Putamen (tissue), 1 donor: Measurements from ENCODE around the gene LAMC2.
"Not testable (repeated sequence)": the region's sequence is repeated elsewhere in the genome, so short reads cannot be mapped to it uniquely, and the experiment has no call there.

Source experiments
- DNase-seq: peaks from one replicate; pipeline ENCODE4 v3.0.0-alpha.2; 2016; ENCODE audit warnings: low spot score

LAMC2 gene

DNA sequence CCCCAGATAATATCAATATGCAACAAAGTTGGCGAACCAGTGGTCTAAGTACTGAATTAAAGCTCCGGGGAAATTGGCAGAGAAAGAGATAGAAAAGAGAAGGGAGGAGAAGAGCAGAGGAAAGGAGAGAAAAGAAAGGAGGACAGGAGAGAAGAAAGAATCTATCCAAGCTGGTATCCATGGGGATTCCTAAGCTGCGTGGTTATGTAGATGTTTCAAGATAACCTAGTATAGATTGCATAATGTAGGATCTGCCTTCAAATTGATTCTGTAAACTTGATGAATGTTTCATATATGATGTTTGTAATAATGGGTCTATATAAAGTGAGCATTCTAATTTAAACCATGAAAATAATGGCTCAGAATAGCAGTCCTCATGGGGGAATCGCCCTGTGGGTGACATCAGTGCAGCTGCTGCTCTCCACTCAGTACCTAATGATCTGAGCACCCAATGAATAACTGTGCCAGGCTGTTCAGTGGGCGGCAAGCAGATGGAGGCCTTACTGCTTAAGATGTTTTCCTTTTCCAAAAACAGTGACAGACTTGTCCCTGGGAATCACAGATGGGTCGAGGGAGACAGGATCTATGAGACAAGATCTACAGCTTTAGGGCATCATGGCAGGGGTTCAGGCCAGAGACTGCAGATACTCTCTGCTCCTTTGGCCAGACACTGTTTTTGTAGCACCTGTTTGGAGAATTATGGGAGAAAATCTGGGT is 78.0 kb downstream of the LAMC2 start:
- DNase-seq: no peak

DNA sequence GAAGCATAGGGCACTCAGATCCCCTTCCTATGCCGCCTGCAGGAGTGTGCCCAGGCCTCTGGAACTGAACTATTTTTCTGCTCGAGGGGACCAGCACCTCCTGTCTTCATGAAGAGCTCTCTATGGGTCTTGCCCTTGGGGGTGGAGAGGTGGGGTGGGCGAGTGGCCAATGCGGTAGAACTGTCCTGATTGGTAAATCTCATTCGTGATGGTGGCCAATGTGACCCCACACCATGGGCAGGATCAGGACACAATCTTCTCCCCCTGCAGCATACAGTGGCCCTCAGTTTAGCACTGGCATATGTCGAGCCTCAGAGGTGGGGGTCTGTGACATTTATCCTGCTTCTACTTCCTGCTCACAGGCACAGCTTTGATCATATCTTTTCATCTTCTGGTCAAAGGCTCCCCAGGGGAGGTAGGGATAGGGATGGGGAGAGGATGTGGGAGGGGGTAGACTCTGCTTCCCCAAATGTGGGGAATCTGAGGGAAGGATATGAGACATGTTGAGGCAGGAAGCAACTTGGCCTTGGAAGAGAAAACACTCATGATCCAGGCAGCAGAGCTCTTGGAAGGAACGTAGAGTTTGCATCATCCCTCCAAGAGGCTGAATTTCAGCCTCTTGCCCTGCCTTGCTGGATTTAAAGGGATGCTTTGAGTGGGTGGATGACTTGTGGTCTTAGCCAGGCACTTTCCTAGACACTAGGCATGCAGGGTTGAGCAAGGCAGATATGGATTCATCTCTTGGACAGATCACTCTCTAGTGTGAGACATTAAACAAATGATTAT is 81.8 kb downstream of the LAMC2 start:
- DNase-seq: no peak

DNA sequence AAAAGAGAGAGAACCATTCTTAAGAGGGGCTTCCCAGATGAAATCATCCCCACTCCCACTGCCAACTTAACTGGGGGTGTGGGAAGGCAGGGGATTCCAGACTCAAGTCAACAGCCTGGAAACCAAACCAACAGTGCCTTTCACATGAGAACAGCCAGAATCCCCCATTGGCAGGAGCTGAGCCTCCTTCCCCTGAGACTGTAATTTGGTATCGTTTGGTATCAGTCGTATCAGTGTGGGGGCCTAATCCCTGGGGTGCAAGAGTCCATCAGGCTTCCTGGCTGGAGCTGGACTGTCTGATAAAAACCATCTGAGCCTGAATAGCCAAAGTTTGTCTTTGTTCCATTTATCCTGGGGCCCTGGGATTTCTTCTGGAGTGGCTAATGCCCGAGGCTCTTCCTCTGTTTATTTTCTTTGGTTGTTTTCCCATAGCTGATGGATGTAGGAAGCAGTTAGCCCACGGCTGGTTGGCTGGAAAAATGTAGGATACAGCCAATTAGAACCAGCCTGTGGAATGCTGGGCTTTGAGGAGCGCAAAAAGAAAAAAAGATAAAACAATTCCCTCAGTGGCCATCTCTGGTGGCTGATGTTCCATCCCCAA is 84.6 kb downstream of the LAMC2 start:
- no peak for DNase-seq

DNA sequence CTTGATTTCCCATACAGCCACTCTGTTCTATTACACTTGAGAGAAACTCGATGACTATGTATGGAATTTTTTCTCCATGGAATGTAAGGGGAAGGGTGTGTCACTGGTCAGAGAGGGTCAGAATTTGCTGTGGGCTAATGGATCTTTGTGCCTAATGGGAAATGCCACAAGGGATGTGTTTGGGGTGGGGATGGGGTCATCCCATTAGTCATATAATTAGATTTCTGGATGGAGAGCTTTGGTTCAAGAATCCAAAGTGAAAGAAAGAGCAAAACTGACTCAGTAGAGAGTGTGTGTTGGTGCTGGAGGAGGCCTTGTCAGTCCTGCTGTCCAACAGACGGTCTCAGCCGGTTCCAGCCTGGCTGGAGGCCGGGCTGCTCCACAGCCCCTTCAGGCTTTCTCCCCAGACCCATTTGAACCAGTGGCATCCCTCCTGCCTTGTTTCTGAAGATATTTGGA is 86.4 kb downstream of the LAMC2 start:
- DNase-seq: no peak

DNA sequence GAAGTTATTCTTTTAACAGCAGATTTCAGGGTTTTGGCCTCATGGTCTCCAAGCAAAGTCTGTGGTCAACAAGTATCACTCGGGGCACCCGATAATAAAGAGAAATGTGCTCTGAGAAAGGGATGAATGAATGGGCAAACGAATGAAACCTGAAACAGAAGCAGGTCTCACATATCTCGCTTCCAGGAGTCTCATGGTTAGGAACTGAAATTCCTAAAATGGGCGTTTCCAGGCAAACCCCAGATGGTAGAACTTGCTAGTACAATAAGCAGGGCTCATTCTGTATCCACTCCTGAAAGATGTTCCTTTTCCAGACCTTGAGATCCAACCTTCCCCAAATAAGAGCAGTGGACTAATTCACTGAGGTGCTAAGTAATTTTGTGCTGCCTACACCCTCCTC is 87.2 kb downstream of the LAMC2 start:
- DNase-seq: no peak

DNA sequence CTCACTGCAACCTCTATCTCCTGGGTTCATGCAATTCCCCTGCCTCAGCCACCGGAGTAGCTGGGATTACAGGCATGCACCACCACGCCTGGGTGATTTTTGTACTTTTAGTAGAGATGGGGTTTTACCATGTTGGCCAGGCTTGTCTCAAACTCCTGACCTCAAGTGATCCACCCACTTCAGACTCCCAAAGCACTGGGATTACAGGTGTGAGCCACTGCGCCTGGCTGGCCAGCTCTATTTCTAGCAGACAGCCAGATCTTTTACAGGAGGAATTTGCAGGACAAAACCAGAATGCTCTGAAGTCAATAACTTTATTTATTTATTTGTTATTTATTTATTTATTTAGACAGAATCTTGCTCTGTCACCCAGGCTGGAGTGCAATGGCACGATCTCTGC is 87.9 kb downstream of the LAMC2 start:
- DNase-seq: not testable (repeated sequence)

DNA sequence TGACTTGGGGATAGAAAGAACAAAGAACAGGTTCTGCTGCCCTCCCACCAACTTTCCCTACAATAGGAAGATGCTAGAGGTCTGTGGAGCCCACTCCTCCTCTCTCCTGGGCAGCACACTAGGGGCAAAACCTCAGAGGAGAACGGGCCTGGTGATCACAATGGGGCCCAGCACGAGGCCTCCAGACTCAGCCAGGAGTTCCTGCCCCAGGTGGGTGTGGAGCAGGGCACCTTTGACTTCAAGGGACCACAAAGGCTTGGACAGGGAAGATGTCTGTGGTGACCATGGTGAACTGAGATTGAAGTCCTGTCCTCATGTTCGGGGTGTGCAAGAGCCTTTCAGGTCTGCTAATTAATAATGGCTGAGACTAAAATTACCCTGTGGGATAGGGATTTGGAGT is 88.8 kb downstream of the LAMC2 start:
- DNase-seq: no peak

DNA sequence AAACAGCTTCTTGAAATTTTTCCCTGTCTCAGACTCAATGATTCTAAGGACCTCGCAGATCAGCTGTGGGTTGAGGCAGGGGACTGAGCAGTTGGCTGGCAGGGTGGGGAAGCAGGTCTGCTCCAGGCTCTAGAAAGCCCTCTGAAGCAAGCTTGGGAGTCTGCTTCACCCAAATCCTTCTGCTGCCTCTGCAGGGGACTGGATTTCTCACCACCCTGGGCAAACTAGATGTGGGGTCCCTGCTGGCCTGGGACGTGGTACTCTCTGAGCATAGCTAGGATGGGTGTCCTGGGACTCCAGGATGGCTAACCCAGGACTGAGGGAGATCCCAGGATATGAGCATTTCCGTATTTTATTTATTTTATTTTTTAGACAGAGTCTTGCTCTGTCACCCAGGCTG is 89.3 kb downstream of the LAMC2 start:
- DNase-seq: no peak

DNA sequence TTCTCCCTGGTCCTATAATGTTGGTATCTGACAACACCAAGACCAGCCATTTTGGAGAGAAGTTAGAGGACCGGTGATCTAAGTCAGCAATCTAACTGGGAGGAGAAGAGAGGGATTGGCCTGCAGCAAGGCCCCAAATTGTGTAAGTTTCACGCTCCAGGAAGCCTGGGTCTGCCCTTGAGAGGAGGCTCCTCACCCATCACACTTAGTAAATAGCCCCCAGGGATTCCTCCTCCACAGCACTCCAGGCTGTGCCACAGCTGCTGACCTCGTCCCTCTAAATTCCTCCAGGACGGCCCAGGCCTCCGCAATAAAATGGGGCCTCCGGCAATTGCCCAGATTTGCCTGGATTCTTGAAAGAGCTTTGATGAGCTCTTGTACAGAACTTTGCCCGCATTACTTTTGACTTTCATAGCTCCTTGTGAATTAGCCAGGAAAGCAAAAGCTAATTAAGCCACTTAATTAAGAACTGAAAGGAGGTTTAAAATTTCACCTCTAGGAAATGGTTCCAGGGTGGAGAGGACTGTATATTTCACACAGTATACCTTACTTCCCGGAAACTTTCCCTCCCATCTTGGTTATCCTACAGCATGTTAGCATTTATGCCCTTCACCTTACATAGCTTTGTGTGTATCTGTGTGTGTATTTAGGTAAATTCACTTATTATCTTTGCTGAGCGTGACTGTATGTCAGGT is 90.5 kb downstream of the LAMC2 start:
- DNase-seq: no peak

DNA sequence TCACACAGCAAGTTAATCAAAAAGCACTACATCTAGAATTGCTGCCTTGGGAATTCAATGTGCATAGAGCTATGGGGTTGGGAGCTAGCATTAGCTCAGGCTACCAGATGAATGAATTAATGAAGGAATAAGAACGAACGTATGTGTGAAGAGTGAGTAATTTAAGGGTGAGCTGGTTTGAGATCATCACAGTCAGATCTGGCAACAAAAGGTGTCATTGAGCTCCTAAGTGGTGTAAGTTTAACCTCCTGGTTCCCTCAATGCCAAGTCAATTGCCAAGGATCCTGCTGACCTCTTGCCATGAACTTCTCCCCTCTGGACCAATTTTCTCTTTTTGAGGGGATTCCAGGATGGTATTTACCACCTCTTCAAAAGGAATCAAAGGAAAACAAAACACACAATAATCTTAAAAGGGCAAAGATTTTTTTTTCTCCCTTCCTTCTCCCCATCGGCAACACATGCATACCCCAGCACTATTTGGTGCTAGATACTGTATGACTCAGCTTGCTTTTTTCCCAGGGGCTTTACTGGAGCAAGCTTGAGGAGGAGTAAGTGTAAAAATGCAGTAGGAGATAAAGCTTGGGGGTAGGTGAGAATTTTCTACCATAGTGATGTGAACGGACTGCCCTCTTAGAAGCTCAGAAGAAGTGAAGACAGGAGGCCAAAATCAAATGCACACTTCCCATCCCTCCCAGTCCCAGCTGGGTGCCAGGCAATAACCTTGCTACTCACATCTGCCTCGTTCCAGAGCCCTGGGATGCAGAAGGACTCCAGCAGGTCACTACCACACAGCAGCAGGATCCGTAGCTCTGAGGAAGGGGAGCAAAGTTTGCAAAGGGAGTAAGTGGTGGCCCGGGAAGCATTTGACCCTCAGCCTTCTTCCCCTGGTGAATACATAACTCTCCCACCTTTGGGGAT is 92.0 kb downstream of the LAMC2 start:
- DNase-seq: no peak

DNA sequence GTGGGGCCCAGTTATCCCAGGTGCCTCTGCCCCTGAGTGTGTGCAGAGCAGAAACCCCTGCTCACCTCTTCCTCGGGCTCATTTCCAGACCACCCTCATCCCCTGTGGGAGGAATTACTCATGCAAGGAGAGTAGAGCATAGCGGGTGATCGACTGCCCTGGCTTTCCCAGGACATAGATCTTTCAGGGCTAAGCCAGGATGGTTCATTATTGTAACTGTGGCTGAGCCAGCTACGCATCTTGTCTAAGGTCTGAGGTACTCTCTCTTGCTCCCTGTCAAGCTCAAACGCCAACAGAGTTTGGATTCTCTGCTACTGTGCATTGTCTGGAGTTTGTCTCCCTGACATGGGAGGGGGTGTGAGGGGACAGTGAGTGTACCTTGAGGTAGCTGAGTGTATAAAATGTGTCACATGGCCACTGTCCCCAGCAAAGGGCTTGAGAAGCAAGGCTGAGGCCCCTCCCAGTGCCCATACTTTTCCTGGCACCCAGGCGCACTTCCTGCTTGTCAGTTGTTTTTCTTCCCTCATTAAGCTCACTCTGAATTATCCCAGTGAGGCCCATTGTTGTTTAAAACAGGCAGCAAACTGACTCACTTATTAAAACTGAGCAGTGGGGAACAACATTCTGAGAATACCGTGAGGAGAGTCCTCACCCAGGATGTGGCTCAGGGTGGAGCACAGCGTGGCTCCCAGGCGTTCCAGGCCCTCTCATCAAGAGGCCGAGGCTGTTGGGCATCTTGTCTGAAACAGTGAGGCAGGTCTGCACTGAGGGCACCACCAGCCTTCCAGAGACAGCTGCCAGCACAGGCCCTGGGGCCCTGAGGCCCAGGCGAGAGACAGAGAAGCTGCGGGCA is 92.9 kb downstream of the LAMC2 start:
- DNase-seq: no peak

DNA sequence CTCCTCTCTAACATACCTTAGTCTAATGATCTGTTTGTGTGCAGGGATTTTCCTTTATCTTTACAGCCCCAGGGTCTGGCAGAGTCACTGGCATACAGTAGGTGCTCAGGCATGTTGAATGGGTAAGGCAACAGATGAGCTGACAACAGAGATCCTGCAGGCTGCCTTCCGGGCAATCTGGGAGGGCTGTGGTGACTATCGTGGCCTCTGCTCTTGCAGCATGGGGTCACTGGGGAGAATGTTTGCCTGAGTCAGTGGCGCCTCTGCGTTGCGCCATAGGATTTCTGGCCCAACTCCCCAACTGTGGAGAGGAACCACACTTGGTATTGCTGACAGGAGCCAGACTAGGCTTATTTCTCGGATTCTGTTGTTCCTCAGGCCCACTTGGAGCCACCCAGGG is 93.8 kb downstream of the LAMC2 start:
- DNase-seq: no peak

DNA sequence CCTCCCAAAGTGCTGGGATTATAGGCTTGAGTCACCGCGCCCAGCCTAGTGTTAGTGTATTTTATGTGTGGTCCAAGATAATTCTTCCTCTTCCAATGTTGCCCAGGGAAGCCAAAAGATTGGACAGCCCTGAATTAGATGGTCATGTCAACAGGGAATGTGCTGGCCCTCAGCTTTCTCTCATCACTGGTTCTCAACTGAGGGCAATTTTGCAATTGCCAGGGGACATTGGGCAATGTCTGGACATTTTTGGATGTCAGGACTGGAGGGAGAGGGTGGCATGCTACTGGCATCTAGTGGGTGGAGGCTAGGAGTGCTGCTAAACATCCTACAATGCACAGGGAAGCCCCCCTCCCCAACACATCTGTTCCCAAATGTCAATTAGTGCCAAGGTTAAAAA is 95.0 kb downstream of the LAMC2 start:
- DNase-seq: no peak

DNA sequence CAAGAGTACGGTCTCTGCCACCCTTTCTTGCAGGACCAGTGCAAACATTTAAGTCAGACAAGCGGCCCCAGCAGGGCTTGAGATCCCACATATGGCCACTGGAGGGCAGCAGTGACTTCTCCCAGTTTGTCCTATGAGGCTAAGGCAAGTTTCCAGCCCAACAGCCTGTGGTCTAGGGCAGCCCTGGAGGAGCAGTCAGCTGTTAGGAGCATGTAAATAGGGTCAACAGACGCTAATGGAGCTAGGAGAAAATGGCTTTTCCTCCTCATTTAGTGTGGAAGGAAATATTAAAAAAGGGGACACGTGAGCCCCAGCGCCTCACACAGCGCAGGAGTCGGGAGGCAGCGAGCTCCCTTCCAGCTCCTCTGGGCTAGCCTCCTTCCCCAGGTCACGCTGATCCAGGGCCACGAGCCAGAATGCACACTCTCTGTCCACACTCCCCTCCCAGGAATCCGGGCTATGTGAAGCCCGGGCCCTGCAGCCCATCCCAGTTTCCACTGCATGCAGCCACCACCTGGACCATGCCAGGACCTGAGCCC is 95.6 kb downstream of the LAMC2 start:
- peak; percentile 86 for DNase-seq

DNA sequence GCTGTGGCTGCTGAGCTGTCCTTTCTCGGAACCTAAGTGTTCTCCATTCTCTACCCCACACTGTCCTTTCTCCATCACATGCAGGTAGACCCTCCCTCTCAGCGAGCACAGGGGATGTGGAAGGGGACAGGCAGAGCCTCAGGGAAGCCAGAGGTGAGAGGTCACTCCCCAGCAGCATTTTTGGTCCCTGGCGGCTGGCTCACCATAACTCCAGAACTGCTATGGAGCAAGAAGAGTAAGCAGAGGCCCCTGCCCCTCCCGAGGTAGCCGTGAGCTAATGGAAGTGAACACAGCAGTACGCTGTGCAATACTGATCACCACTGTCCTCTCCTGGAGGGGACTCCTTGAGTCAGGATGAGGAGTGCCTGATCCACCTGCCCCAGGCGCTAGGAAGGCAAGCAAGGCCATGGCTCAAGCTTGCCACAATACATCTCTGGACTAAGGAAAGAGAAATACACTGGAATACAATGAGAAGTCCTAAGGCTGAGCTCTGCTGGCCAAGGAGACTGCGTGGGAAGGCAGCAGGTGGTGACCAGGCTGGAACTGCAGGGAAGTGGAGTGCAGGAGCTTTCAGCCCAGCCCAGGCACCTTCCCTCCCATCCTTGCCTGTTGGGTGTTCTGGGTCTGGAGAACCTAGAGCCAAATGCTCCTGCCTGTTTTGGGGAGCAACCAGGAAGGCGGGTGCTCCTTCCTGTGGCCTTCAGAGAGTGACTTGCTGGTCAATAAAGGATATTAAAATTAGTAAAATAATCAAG is 96.2 kb downstream of the LAMC2 start:
- DNase-seq: no peak

DNA sequence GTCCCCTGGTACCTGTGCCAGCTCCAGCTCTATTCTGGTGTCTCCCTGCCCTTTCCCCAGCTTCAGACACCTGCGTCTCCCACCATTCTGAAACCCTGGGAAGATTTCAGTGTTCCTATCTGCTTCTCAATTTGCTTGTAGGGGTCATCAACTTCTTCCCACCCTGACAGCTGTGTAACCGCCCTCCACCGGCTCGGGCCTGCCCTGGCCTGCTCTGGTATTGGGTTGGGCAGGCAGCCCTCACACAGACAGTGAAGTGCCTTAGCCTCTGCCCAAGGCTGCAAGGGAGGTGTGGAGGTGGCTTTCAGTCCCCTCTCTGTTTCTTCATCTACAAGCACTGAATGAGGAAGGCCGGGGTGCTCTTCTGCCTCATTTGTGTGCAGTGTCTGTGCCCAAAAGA is 97.2 kb downstream of the LAMC2 start:
- no peak for DNase-seq

DNA sequence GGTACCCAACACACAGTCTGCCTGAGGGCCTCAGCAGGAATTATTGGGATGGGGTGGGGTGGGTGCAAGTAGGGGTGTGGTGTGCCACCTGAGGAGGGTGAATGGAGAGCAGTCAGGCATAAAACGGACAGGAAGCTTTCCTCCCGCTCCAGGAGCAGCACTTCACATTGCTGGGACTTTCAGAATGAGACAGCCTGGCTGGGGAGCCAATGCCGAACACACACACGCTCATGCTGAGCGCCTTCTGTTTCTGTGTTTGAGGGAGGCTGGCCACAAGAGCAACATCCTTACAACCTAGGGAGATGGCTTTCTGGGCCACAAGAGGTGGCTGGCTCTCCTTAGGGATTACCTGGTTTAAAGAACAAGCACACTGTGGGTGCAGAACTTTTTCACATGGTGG is 98.0 kb downstream of the LAMC2 start:
- no peak for DNase-seq

DNA sequence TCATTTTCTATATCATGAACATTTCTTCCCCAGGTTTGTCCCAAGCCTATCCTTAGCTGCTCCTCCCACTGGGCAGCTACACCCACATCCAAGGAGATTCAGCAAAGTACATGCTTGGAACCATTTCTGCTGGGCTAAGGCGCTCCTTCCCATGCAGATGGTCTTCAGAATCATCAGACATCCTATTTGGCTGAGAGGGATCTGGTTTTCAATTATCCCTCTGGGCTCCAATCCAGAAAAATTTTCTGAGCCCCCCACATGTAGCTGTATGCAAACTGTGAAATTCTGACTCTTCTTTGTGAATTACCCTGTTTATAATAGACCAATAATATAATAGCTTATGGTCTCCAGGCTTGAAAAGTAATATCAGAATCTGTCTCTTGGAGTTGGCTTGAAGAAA is 99.2 kb downstream of the LAMC2 start:
- no peak for DNase-seq

DNA sequence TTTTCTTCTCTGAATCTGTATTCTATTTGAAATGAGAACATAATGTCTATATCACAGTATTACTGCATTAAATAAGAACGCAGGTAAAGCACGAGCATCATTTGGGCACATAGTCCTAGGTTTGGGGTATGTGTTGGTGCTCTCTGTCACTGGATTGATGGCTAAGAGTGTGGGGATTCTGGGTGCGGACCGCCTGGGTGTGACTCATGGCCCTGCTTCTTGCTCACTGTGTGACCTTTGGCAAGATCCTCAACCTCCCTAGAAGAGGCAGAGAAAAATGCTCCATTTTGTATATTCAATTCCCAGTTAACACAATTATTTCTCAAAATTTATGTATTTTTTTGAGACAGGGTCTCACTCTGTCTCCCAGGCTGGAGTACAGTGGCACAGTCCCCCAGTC is 99.7 kb downstream of the LAMC2 start:
- DNase-seq: no peak
